ENCODE data around the gene SMG5. TPM values are rescaled to one million over a fixed set of nuclear protein-coding genes. Genes with fewer than 3 reads are reported as not detected.

The SMG5 gene
- total and polyA plus RNA-seq, 2 experiments from 2014 or later, result 25.9 to 118 TPM

GRCh38 chr1:156251527-156251926 lies 31.1 kb downstream of the SMG5 start:
- Mint-ChIP-seq H3K36me3 (ENCODE audit: low read depth) (peaks cover 58% of the 10 kb centered on the region), H3K27ac (no peak overlapping the region), H3K4me3 (no peak overlapping the region), H3K9me3 (no peaks in the 10 kb centered on the region), H3K4me1 (peaks cover 17% of the 10 kb centered on the region), H3K27me3 (ENCODE audit: insufficient read depth, low read depth, poor library complexity) (peaks cover 16% of the 10 kb centered on the region)
- ATAC-seq, result no peak
- no peak for DNase-seq (ENCODE audit: low spot score)
- no peaks in the 10 kb centered on the region for H4K20me1 ChIP-seq (replicated peaks; ENCODE audit: insufficient read depth)
- H3K4me2 ChIP-seq, result no peak overlapping the region
- no peak overlapping the region for H2AFZ ChIP-seq
- no peaks in the 10 kb centered on the region for H3K79me2 ChIP-seq (replicated peaks; ENCODE audit: insufficient read depth)
- no peaks in the 10 kb centered on the region for H3K27me3 ChIP-seq (ENCODE audit: insufficient read depth)
- peaks cover 8% of the 10 kb centered on the region for H3F3A ChIP-seq (replicated peaks; ENCODE audit: low read depth)
- no peak overlapping the region for H3K27ac ChIP-seq (ENCODE audit: low read depth)
- TF ChIP-seq EZH2 (IDR thresholded peaks at IDR 0.05; ENCODE audit: low read depth, unreplicated experiment), result no peak
- TF ChIP-seq JUNB (IDR thresholded peaks at IDR 0.05; ENCODE audit: unreplicated experiment), result no peak
- no peak for TF ChIP-seq CTCF (conservative IDR thresholded peaks at IDR 0.05; ENCODE audit: low read depth in 2 of 2)
- TF ChIP-seq EZH2phosphoT487 (IDR thresholded peaks at IDR 0.05; ENCODE audit: unreplicated experiment), result no peak
- TF ChIP-seq NANOG (IDR thresholded peaks at IDR 0.05; ENCODE audit: borderline replicate concordance), result no peak
- no peak for TF ChIP-seq REST (IDR thresholded peaks at IDR 0.05; ENCODE audit: unreplicated experiment)
- no peak for TF ChIP-seq POLR2AphosphoS5 (IDR thresholded peaks at IDR 0.05; ENCODE audit: low read depth)
- TF ChIP-seq ETS1 (IDR thresholded peaks at IDR 0.05), result no peak
- no peak for TF ChIP-seq ZNF331 (CRISPR knock-in tag; IDR thresholded peaks at IDR 0.05; ENCODE audit: low read depth)
- TF ChIP-seq ZNF462 (CRISPR knock-in tag; IDR thresholded peaks at IDR 0.05), result no peak
- H3K36me3 ChIP-seq (ENCODE audit: insufficient read depth), result peaks cover 23% of the 10 kb centered on the region
- H3K9me2 ChIP-seq (ENCODE audit: insufficient read depth), result no peaks in the 10 kb centered on the region
- H3K4me1 ChIP-seq (ENCODE audit: insufficient read depth), result peaks cover 15% of the 10 kb centered on the region
- H3K4me3 ChIP-seq, result no peak overlapping the region

Measured in GM23338 (cell line).